ENCODE data around the gene STXBP3.
"Not testable (repeated sequence)": the region's sequence is repeated elsewhere in the genome, so short reads cannot be mapped to it uniquely, and the experiment has no call there.

The STXBP3 gene

GRCh38 chr1:108780937-108781574 is 34.6 kb downstream of the STXBP3 start:
- H3K4me3 ChIP-seq (ENCODE audit: low read depth, low read length), result no peak overlapping the region

GRCh38 chr1:108781575-108781944 is 35.1 kb downstream of the STXBP3 start:
- DNase-seq (ENCODE audit: low read depth); H3K4me3 ChIP-seq (ENCODE audit: low read depth, low read length): not testable (repeated sequence)

More at GRCh38 chr1:108780937-108781574, 34.6 kb downstream of the STXBP3 start:
- no peak for TF ChIP-seq CTCF (IDR thresholded peaks at IDR 0.05; ENCODE audit: low read depth, low read length, missing control alignments)
- no peak for DNase-seq (ENCODE audit: low read depth)

GRCh38 chr1:108785264-108785663 is 38.8 kb downstream of the STXBP3 start:
- DNase-seq (ENCODE audit: low read depth), result no peak
- H3K4me3 ChIP-seq (ENCODE audit: low read depth, low read length), result no peak overlapping the region
- no peak for TF ChIP-seq CTCF (IDR thresholded peaks at IDR 0.05; ENCODE audit: low read depth, low read length, missing control alignments)

GRCh38 chr1:108785880-108786279 is 39.4 kb downstream of the STXBP3 start:
- no peak for TF ChIP-seq CTCF (IDR thresholded peaks at IDR 0.05; ENCODE audit: low read depth, low read length, missing control alignments)
- no peak overlapping the region for H3K4me3 ChIP-seq (ENCODE audit: low read depth, low read length)

GRCh38 chr1:108791790-108792189 is 45.3 kb downstream of the STXBP3 start:
- DNase-seq (ENCODE audit: low read depth), result no peak
- H3K4me3 ChIP-seq (ENCODE audit: low read depth, low read length), result no peak overlapping the region
- TF ChIP-seq CTCF (IDR thresholded peaks at IDR 0.05; ENCODE audit: low read depth, low read length, missing control alignments), result no peak

More at GRCh38 chr1:108785880-108786279, 39.4 kb downstream of the STXBP3 start:
- no peak for DNase-seq (ENCODE audit: low read depth)

- no peak for TF ChIP-seq CTCF (IDR thresholded peaks at IDR 0.05; ENCODE audit: low read depth, low read length, missing control alignments)
- no peak for DNase-seq (ENCODE audit: low read depth)
- H3K4me3 ChIP-seq (ENCODE audit: low read depth, low read length), result no peak overlapping the region
Measured at GRCh38 chr1:108792420-108792819, 45.9 kb downstream of the STXBP3 start.

GRCh38 chr1:108799001-108799400 is 52.5 kb downstream of the STXBP3 start:
- no peak for DNase-seq (ENCODE audit: low read depth)
- TF ChIP-seq CTCF (IDR thresholded peaks at IDR 0.05; ENCODE audit: low read depth, low read length, missing control alignments), result no peak
- no peak overlapping the region for H3K4me3 ChIP-seq (ENCODE audit: low read depth, low read length)
